Measurements from ENCODE around the gene PCDHB6.
"Not testable (repeated sequence)": the region's sequence is repeated elsewhere in the genome, so short reads cannot be mapped to it uniquely, and the experiment has no call there.

The PCDHB6 gene

DNA sequence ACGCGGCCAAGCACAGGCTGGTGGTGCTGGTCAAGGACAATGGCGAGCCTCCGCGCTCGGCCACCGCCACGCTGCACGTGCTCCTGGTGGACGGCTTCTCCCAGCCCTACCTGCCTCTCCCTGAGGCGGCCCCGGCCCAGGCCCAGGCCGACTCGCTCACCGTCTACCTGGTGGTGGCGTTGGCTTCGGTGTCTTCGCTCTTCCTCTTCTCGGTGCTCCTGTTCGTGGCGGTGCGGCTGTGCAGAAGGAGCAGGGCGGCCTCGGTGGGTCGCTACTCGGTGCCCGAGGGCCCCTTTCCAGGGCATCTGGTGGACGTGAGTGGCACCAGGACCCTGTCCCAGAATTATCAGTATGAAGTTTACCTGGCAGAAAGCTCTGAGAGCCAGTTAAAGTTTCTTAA lies 8.0 kb downstream of the PCDHB6 start:
- 94 to 95% methylated on average over 21 of the region's 28 CpGs for WGBS, 2 experiments
- not testable (repeated sequence) for H3K27me3 ChIP-seq (ENCODE audit: control insufficient read depth, insufficient read depth, low read length, poor library complexity, severe bottlenecking); H3K9me3 ChIP-seq (ENCODE audit: control insufficient read depth, low read length); H3K4me3 ChIP-seq (ENCODE audit: insufficient read depth, low read depth, low read length); H3K36me3 ChIP-seq (ENCODE audit: control insufficient read depth, insufficient read depth, low read length); H3K27ac ChIP-seq (ENCODE audit: insufficient read depth, low read depth, low read length, poor library complexity, severe bottlenecking); H3K4me1 ChIP-seq (ENCODE audit: control insufficient read depth, insufficient read depth, low read length)

- no peaks in the 10 kb centered on the region for H3K36me3 ChIP-seq (ENCODE audit: control insufficient read depth, insufficient read depth, low read length)
- no peak within 1 kb of the TSS for H3K4me3 ChIP-seq (ENCODE audit: insufficient read depth, low read depth, low read length)
- H3K27me3 ChIP-seq (ENCODE audit: control insufficient read depth, insufficient read depth, low read length, poor library complexity, severe bottlenecking): no peaks in the 10 kb centered on the region
- H3K27ac ChIP-seq (ENCODE audit: insufficient read depth, low read depth, low read length, poor library complexity, severe bottlenecking): no peak within 1 kb of the TSS
- H3K9me3 ChIP-seq (ENCODE audit: control insufficient read depth, low read length): no peaks in the 10 kb centered on the region
- whole genome bisulfite sequencing, 2 experiments: 81% methylated on average over 19 to 20 of the region's 20 CpGs
- H3K4me1 ChIP-seq (ENCODE audit: control insufficient read depth, insufficient read depth, low read length): no peaks in the 10 kb centered on the region
These were observed 22.7 kb downstream of the PCDHB6 start, which contains the start of gene PCDHB7 for GRCh38 chr5:141172381-141173204. TSS of gene PCDHB7 (plus strand) at chr5:141172644. CDS start at chr5:141172836, 192 bp downstream.

- H3K9me3 ChIP-seq (ENCODE audit: control insufficient read depth, low read length): not testable (repeated sequence)
- 95% methylated on average over 79 of the region's 79 CpGs for WGBS, 2 experiments
These were observed 24.6 kb downstream of the PCDHB6 start for GRCh38 chr5:141174291-141175104.

GRCh38 chr5:141175933-141176332 lies 26.1 kb downstream of the PCDHB6 start:
- H3K4me3 ChIP-seq (ENCODE audit: insufficient read depth, low read depth, low read length): no peak overlapping the region
- H3K27me3 ChIP-seq (ENCODE audit: control insufficient read depth, insufficient read depth, low read length, poor library complexity, severe bottlenecking): no peaks in the 10 kb centered on the region
- H3K27ac ChIP-seq (ENCODE audit: insufficient read depth, low read depth, low read length, poor library complexity, severe bottlenecking): no peak overlapping the region
- WGBS, 2 experiments: 95 to 100% methylated on average over 1 of the region's 1 CpG
- H3K9me3 ChIP-seq (ENCODE audit: control insufficient read depth, low read length): no peaks in the 10 kb centered on the region
- H3K36me3 ChIP-seq (ENCODE audit: control insufficient read depth, insufficient read depth, low read length): no peaks in the 10 kb centered on the region
- no peaks in the 10 kb centered on the region for H3K4me1 ChIP-seq (ENCODE audit: control insufficient read depth, insufficient read depth, low read length)

More at GRCh38 chr5:141174291-141175104, 24.6 kb downstream of the PCDHB6 start:
- not testable (repeated sequence) for H3K27me3 ChIP-seq (ENCODE audit: control insufficient read depth, insufficient read depth, low read length, poor library complexity, severe bottlenecking); H3K4me1 ChIP-seq (ENCODE audit: control insufficient read depth, insufficient read depth, low read length); H3K36me3 ChIP-seq (ENCODE audit: control insufficient read depth, insufficient read depth, low read length); H3K27ac ChIP-seq (ENCODE audit: insufficient read depth, low read depth, low read length, poor library complexity, severe bottlenecking); H3K4me3 ChIP-seq (ENCODE audit: insufficient read depth, low read depth, low read length)

GRCh38 chr5:141177577-141178191 lies 27.8 kb downstream of the PCDHB6 start, which contains the start of gene PCDHB8:
TSS of gene PCDHB8 (plus strand) at chr5:141177790. CDS start at chr5:141178035, 245 bp downstream.
- 84 to 86% methylated on average over 12 to 14 of the region's 18 CpGs for WGBS, 2 experiments
- not testable (repeated sequence) for H3K27ac ChIP-seq (ENCODE audit: insufficient read depth, low read depth, low read length, poor library complexity, severe bottlenecking); H3K27me3 ChIP-seq (ENCODE audit: control insufficient read depth, insufficient read depth, low read length, poor library complexity, severe bottlenecking); H3K4me3 ChIP-seq (ENCODE audit: insufficient read depth, low read depth, low read length); H3K4me1 ChIP-seq (ENCODE audit: control insufficient read depth, insufficient read depth, low read length); H3K36me3 ChIP-seq (ENCODE audit: control insufficient read depth, insufficient read depth, low read length); H3K9me3 ChIP-seq (ENCODE audit: control insufficient read depth, low read length)

DNA sequence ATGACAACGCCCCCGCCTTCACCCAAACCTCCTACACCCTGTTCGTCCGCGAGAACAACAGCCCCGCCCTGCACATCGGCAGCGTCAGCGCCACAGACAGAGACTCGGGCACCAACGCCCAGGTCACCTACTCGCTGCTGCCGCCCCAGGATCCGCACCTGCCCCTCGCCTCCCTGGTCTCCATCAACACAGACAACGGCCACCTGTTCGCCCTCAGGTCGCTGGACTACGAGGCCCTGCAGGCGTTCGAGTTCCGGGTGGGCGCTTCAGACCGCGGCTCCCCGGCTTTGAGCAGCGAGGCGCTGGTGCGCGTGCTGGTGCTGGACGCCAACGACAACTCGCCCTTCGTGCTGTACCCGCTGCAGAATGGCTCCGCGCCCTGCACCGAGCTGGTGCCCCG lies 29.5 kb downstream of the PCDHB6 start:
- H3K36me3 ChIP-seq (ENCODE audit: control insufficient read depth, insufficient read depth, low read length); H3K4me1 ChIP-seq (ENCODE audit: control insufficient read depth, insufficient read depth, low read length); H3K9me3 ChIP-seq (ENCODE audit: control insufficient read depth, low read length); H3K27me3 ChIP-seq (ENCODE audit: control insufficient read depth, insufficient read depth, low read length, poor library complexity, severe bottlenecking); H3K4me3 ChIP-seq (ENCODE audit: insufficient read depth, low read depth, low read length); H3K27ac ChIP-seq (ENCODE audit: insufficient read depth, low read depth, low read length, poor library complexity, severe bottlenecking): not testable (repeated sequence)
- WGBS, 2 experiments: 94 to 96% methylated on average over 26 to 27 of the region's 39 CpGs

DNA sequence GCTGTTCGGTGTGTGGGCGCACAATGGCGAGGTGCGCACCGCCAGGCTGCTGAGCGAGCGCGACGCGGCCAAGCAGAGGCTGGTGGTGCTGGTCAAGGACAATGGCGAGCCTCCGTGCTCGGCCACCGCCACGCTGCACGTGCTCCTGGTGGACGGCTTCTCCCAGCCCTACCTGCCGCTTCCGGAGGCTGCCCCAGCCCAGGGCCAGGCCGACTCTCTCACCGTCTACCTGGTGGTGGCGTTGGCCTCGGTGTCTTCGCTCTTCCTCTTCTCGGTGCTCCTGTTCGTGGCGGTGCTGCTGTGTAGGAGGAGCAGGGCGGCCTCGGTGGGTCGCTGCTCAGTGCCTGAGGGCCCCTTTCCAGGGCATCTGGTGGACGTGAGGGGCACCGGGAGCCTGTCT lies 30.0 kb downstream of the PCDHB6 start:
- not testable (repeated sequence) for H3K4me1 ChIP-seq (ENCODE audit: control insufficient read depth, insufficient read depth, low read length); H3K36me3 ChIP-seq (ENCODE audit: control insufficient read depth, insufficient read depth, low read length); H3K27me3 ChIP-seq (ENCODE audit: control insufficient read depth, insufficient read depth, low read length, poor library complexity, severe bottlenecking); H3K27ac ChIP-seq (ENCODE audit: insufficient read depth, low read depth, low read length, poor library complexity, severe bottlenecking); H3K4me3 ChIP-seq (ENCODE audit: insufficient read depth, low read depth, low read length); H3K9me3 ChIP-seq (ENCODE audit: control insufficient read depth, low read length)
- 93% methylated on average over 29 to 31 of the region's 32 CpGs for WGBS, 2 experiments

DNA sequence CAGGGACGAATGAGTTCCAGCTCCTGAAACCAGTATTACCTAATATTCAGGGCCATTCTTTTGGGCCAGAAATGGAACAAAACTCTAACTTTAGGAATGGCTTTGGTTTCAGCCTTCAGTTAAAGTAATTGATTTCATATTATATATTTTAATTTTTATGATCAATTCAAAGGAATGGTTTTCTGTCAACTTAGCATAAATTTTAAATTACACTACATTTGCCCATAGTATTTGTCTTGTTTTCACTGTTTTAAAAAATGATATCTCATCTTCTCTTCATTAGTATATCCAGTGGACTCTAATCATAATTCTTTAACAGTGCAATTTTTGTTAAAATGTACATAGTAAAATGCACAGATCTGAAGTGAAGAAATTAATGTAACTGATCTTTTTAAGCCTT lies 30.5 kb downstream of the PCDHB6 start:
- Histone ChIP-seq H3K36me3 (ENCODE audit: control insufficient read depth, insufficient read depth, low read length) (no peaks in the 10 kb centered on the region), H3K4me1 (ENCODE audit: control insufficient read depth, insufficient read depth, low read length) (no peaks in the 10 kb centered on the region), H3K9me3 (ENCODE audit: control insufficient read depth, low read length) (no peaks in the 10 kb centered on the region), H3K27me3 (ENCODE audit: control insufficient read depth, insufficient read depth, low read length, poor library complexity, severe bottlenecking) (no peaks in the 10 kb centered on the region), H3K4me3 (ENCODE audit: insufficient read depth, low read depth, low read length) (no peak overlapping the region), H3K27ac (ENCODE audit: insufficient read depth, low read depth, low read length, poor library complexity, severe bottlenecking) (no peak overlapping the region)
- WGBS, 2 experiments: 74 to 84% methylated on average over 1 of the region's 1 CpG

DNA sequence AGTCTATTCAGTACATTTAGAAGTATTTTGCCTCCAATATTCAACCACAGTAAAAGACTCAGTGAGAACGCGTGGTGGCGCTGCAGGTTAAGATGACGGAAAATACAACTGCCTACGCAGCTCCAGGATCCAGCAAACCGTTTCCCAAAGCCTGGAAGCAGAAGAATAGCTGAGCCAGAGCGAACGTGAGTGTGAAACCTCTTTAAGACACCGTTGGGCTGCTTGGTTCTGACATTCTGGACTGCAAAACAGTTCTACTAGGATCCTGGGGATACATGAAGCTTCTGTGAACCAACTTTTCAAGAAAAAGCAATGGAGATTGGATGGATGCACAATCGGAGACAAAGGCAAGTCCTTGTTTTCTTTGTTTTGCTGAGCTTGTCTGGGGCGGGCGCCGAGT lies 32.4 kb downstream of the PCDHB6 start, which contains the start of gene PCDHB16:
Gene PCDHB16 (plus strand): TSS at position 140 of the 400 bp plus-strand sequence. CDS start 173 bp downstream, at position 313.
- Histone ChIP-seq H3K27ac (ENCODE audit: insufficient read depth, low read depth, low read length, poor library complexity, severe bottlenecking) (no peak within 1 kb of the TSS), H3K27me3 (ENCODE audit: control insufficient read depth, insufficient read depth, low read length, poor library complexity, severe bottlenecking) (no peaks in the 10 kb centered on the region), H3K9me3 (ENCODE audit: control insufficient read depth, low read length) (no peaks in the 10 kb centered on the region), H3K4me1 (ENCODE audit: control insufficient read depth, insufficient read depth, low read length) (no peaks in the 10 kb centered on the region), H3K36me3 (ENCODE audit: control insufficient read depth, insufficient read depth, low read length) (no peaks in the 10 kb centered on the region), H3K4me3 (ENCODE audit: insufficient read depth, low read depth, low read length) (peak within 1 kb of the TSS; percentile 14)
- 55 to 60% methylated on average over 13 of the region's 13 CpGs for WGBS, 2 experiments

Measured in ectodermal cell (in vitro differentiated cells).